OCI-LY3 (cell line): Measurements from ENCODE around the gene RRAS2.

Source experiments
- CTCF ChIP-seq: fragments of 200-600, 300-600 bp; sonication (generic); IDR thresholded peaks from 2 replicates; pipeline ENCODE4 v1.5.1; 2014; ENCODE audit warnings: antibody characterized with exemption, low read length, low read depth
- EZH2phosphoT487 ChIP-seq: fragments of 200-600 bp; shearing (Covaris generic); IDR thresholded peaks from 2 replicates; pipeline ENCODE4 v1.6.1; 2018; ENCODE audit warnings: antibody characterized with exemption, mixed run types, low read depth

- TF ChIP-seq CTCF (no peak), EZH2phosphoT487 (no peak)
These were observed 10.6 kb upstream of the RRAS2 start for GRCh38 chr11:14369598-14369997.
